Liver (tissue), 3 donors: ENCODE results near the gene GLI1.

Source experiments
- CTCF ChIP-seq: fragments of 150-350 bp; IDR thresholded peaks from 2 replicates; pipeline ENCODE4 v1.5.1; 2017; ENCODE audit warnings: improper control_type of control experiment, low read depth, low read length; ENCODE audit not compliant: missing input control
- REST ChIP-seq: IDR thresholded peaks from 2 replicates; pipeline ENCODE4 v1.6.1; 2016; ENCODE audit warnings: antibody characterized with exemption, mild to moderate bottlenecking
- TAF1 ChIP-seq: conservative IDR thresholded peaks from 2 replicates; pipeline ENCODE4 v1.6.1; 2016; ENCODE audit warnings: antibody characterized with exemption, mild to moderate bottlenecking
- donor health status: healthy.
- donor health status: healthy.

- TF ChIP-seq REST (no peak), CTCF (no peak), TAF1 (no peak)
Observed at GRCh38 chr12:57476993-57477709, 17.6 kb downstream of the GLI1 start.
